ENCODE data around the gene RAD51C. TPM values are rescaled to one million over a fixed set of nuclear protein-coding genes. Genes with fewer than 3 reads are reported as not detected.

Gene RAD51C
- total and polyA plus RNA-seq, 2 experiments from 2014 or later: 19.2 to 41.6 TPM

DNA sequence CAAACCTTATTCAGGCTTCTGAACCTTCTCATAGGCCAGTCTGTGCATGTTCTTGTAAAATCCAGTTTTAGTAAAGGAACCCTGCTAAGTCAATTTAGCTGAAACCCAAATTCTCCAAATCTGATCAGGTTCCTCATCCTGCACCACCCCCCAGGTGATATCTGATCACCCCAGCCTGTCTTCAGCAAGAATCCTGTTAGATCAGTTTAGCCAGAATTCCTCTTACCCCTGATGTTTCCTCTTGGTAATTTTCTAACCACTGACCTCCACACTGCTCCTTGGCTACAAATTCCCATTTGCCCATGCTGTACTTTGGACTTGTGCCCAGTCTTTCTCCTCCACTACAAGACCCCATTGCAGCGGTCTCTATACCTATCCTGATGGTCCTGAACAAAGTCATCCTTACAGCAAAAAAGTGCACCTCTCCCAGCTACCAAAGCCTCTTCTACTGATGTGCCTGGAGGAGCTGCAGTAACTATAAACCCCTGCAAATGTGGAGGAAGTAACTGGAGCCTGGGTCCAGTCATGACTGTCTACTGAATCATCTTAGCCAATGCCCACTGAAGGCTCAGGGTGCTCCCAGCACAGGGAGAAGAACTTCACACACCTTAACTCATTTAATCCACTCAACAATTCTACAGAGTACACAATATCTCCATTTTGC, 24.3 kb upstream of the RAD51C start:
- Histone ChIP-seq H3K9me3 (ENCODE audit: low read depth) (no peaks in the 10 kb centered on the region), H2AFZ (no peak overlapping the region), H3K4me1 (ENCODE audit: insufficient read depth) (no peaks in the 10 kb centered on the region), H3K79me2 (no peaks in the 10 kb centered on the region), H3K4me3 (no peak overlapping the region), H3K27me3 (no peaks in the 10 kb centered on the region), H3K36me3 (replicated peaks; ENCODE audit: insufficient read depth, low read depth) (no peaks in the 10 kb centered on the region), H4K20me1 (ENCODE audit: insufficient read depth, poor library complexity, severe bottlenecking) (no peaks in the 10 kb centered on the region), H3K27ac (no peak overlapping the region), H3K4me2 (no peak overlapping the region), H3K9me2 (replicated peaks; ENCODE audit: insufficient read depth) (no peaks in the 10 kb centered on the region)
- DNase-seq (ENCODE audit: low spot score): no peak
- 93% methylated on average over 1 of the region's 1 CpG for WGBS (ENCODE audit: low lambda C conversion rate, missing lambda C conversion rate)
- TF ChIP-seq, protein P1, sequence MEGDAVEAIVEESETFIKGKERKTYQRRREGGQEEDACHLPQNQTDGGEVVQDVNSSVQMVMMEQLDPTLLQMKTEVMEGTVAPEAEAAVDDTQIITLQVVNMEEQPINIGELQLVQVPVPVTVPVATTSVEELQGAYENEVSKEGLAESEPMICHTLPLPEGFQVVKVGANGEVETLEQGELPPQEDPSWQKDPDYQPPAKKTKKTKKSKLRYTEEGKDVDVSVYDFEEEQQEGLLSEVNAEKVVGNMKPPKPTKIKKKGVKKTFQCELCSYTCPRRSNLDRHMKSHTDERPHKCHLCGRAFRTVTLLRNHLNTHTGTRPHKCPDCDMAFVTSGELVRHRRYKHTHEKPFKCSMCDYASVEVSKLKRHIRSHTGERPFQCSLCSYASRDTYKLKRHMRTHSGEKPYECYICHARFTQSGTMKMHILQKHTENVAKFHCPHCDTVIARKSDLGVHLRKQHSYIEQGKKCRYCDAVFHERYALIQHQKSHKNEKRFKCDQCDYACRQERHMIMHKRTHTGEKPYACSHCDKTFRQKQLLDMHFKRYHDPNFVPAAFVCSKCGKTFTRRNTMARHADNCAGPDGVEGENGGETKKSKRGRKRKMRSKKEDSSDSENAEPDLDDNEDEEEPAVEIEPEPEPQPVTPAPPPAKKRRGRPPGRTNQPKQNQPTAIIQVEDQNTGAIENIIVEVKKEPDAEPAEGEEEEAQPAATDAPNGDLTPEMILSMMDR (IDR thresholded peaks at IDR 0.05; ENCODE audit: poor library complexity): no peak
- no peak for TF ChIP-seq EZH2 (IDR thresholded peaks at IDR 0.05; ENCODE audit: borderline replicate concordance)
- no peak for TF ChIP-seq EZH2phosphoT487 (IDR thresholded peaks at IDR 0.05; ENCODE audit: low read depth, severe bottlenecking, unreplicated experiment)

DNA sequence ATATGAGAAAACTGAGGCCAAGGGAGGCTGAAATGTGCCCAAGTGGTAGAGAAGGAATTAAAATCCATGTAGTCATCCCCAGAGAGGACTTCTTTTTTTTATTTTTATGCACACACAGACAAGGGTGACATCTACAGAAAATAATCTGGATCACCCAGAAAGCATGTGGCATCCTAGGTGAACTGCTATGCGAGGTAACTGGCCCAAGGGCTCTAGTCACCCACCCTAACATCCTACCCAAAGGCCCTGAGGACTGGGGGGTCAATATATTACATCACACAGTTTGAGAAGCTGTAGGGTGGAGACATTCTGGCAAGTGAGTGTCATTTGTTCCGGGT, 23.8 kb upstream of the RAD51C start:
- Histone ChIP-seq H3K9me2 (replicated peaks; ENCODE audit: insufficient read depth) (no peaks in the 10 kb centered on the region), H4K20me1 (ENCODE audit: insufficient read depth, poor library complexity, severe bottlenecking) (no peaks in the 10 kb centered on the region), H3K27me3 (no peaks in the 10 kb centered on the region), H3K36me3 (replicated peaks; ENCODE audit: insufficient read depth, low read depth) (no peaks in the 10 kb centered on the region), H3K9me3 (ENCODE audit: low read depth) (no peaks in the 10 kb centered on the region), H3K4me2 (no peak overlapping the region), H3K79me2 (no peaks in the 10 kb centered on the region), H2AFZ (no peak overlapping the region), H3K4me1 (ENCODE audit: insufficient read depth) (no peaks in the 10 kb centered on the region), H3K27ac (no peak overlapping the region), H3K4me3 (no peak overlapping the region)
- WGBS (ENCODE audit: low lambda C conversion rate, missing lambda C conversion rate): 85% methylated on average over 2 of the region's 2 CpGs
- no peak for DNase-seq (ENCODE audit: low spot score)
- TF ChIP-seq, protein P1 (IDR thresholded peaks at IDR 0.05; ENCODE audit: poor library complexity): no peak
- TF ChIP-seq EZH2phosphoT487 (IDR thresholded peaks at IDR 0.05; ENCODE audit: low read depth, severe bottlenecking, unreplicated experiment) (no peak), EZH2 (IDR thresholded peaks at IDR 0.05; ENCODE audit: borderline replicate concordance) (no peak)

DNA sequence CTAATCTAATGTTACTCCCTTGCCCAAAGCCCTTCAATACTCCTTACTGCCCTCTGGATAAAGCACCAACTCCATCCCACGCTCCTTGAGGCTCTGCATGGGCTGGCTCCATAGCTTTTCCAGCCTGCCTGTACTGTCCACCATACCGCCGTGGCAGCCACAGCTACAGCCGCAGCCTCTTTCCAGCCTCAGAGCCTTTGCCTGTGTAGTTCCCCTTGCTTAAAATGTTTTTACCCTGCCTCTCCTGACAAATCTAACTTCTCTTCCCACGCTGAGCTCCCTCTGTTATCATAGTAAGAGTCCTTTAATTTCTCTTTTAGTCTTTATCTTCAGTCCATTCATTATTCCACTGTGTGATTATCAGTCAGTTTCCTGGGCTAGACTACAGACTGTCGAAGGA, 22.5 kb upstream of the RAD51C start:
- no peak overlapping the region for H3K4me3 ChIP-seq
- H3K27ac ChIP-seq: no peak overlapping the region
- H3K9me3 ChIP-seq (ENCODE audit: low read depth): no peaks in the 10 kb centered on the region
- no peak overlapping the region for H3K4me2 ChIP-seq
- no peaks in the 10 kb centered on the region for H3K4me1 ChIP-seq (ENCODE audit: insufficient read depth)
- no peak overlapping the region for H2AFZ ChIP-seq
- H3K79me2 ChIP-seq: no peaks in the 10 kb centered on the region
- H3K9me2 ChIP-seq (replicated peaks; ENCODE audit: insufficient read depth): no peaks in the 10 kb centered on the region
- WGBS (ENCODE audit: low lambda C conversion rate, missing lambda C conversion rate): 60% methylated on average over 6 of the region's 6 CpGs
- no peak for DNase-seq (ENCODE audit: low spot score)
- no peaks in the 10 kb centered on the region for H3K27me3 ChIP-seq
- TF ChIP-seq, protein P1 (IDR thresholded peaks at IDR 0.05; ENCODE audit: poor library complexity): no peak
- TF ChIP-seq EZH2phosphoT487 (IDR thresholded peaks at IDR 0.05; ENCODE audit: low read depth, severe bottlenecking, unreplicated experiment) (no peak), EZH2 (IDR thresholded peaks at IDR 0.05; ENCODE audit: borderline replicate concordance) (no peak)
- H4K20me1 ChIP-seq (ENCODE audit: insufficient read depth, poor library complexity, severe bottlenecking): no peaks in the 10 kb centered on the region
- H3K36me3 ChIP-seq (replicated peaks; ENCODE audit: insufficient read depth, low read depth): no peaks in the 10 kb centered on the region

All from hepatocyte (in vitro differentiated cells).